D721Med (cell line): ENCODE measurements around the gene AS3MT.

Experiments used
- DNase-seq: peaks from one replicate; pipeline ENCODE4 v3.0.0; 2011; ENCODE audit warnings: low spot score; ENCODE audit not compliant: insufficient read length
- FAIRE-seq: peaks from 2 replicates; lab custom pipeline; 2011; peaks lifted over from hg19 to GRCh38; lab: Jason Lieb, UNC
- TF ChIP-seq, protein P1 (sequence below): IDR thresholded peaks from 2 replicates; pipeline ENCODE4 v1.5.1; 2012; ENCODE audit warnings: mild to moderate bottlenecking, control low read depth; ENCODE audit not compliant: insufficient read depth; ENCODE audit errors: missing control alignments

Gene AS3MT

DNA sequence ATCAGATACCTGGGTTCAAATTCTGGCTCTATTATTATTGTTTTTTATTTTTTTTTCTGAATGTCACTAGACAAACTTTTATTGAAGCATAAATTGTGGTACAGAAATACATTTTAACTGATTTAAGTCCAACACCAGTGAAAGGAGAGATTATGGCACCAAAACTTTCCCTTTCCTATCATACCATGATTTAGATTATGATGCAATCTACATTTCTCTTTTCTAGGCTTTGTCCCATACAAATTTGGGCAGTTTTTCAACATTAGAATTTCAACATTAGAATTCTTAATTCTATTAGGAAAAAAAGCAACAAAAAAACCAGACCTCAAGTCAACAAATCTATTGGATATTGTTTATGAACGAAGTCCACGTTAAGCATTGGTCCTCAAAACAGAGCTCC, 11.0 kb downstream of the AS3MT start:
- no peak for DNase-seq
- TF ChIP-seq, protein P1, sequence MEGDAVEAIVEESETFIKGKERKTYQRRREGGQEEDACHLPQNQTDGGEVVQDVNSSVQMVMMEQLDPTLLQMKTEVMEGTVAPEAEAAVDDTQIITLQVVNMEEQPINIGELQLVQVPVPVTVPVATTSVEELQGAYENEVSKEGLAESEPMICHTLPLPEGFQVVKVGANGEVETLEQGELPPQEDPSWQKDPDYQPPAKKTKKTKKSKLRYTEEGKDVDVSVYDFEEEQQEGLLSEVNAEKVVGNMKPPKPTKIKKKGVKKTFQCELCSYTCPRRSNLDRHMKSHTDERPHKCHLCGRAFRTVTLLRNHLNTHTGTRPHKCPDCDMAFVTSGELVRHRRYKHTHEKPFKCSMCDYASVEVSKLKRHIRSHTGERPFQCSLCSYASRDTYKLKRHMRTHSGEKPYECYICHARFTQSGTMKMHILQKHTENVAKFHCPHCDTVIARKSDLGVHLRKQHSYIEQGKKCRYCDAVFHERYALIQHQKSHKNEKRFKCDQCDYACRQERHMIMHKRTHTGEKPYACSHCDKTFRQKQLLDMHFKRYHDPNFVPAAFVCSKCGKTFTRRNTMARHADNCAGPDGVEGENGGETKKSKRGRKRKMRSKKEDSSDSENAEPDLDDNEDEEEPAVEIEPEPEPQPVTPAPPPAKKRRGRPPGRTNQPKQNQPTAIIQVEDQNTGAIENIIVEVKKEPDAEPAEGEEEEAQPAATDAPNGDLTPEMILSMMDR, result no peak
- no peak for FAIRE-seq

GRCh38 chr10:102888048-102888447, 18.8 kb downstream of the AS3MT start:
- FAIRE-seq (no peak), DNase-seq (no peak)
- TF ChIP-seq, protein P1, result no peak

DNA sequence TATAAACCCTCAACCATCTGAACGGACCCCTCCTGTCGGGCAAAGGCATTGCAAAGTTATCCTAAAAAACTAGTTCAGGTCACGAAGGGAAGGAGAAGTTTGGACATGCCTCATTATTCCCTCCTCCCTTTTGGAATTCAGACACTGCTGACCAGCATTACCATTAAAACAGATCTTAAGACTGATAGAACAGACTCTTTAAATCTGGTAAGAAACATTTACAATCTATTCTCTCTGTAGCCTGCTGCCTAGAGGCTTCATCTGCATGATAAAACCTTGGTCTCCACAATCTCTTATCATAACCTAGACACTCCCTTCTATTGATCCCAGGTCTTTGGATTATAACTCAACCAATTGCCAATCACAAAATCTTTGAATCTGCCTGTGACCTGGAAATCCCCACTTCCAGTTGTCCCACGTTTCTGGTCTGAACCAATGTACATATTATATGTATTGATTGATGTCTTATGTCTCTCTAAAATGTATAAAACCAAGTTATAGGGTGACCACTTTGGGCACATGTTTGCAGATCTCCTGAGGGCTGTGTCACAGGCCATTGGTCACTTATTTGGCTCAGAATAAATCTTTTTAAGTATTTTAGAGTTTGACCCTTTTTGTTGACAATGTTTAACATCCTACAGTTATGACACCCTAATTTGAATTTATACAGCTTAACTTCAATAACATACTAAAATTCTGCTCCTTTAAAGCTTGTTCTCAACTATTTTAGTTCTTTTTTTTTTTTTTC, 25.4 kb downstream of the AS3MT start:
- TF ChIP-seq, protein P1, result no peak
- no peak for FAIRE-seq

DNA sequence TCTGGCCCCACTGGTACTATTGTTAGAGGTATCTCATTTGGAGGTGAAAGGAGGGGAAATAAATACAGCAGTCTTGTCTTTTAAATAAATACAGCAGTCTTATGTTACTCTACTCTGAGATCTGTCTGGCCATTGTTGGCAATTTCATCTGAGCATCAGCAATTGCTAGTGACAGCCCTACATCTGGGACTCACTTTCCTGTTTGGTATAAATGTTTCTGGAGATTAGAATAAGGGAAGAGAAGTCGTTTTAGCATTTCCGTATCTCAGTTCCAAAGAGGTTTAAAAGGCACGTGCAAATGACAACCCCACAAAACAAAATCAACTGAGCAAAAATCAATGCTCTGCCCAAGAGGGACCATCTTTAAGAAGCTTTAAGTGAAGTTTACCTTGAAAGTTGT, 30.7 kb downstream of the AS3MT start:
- TF ChIP-seq, protein P1, result no peak
- FAIRE-seq, result no peak
- DNase-seq, result no peak

More for the DNA sequence above, 25.4 kb downstream of the AS3MT start:
- DNase-seq, result no peak

DNA sequence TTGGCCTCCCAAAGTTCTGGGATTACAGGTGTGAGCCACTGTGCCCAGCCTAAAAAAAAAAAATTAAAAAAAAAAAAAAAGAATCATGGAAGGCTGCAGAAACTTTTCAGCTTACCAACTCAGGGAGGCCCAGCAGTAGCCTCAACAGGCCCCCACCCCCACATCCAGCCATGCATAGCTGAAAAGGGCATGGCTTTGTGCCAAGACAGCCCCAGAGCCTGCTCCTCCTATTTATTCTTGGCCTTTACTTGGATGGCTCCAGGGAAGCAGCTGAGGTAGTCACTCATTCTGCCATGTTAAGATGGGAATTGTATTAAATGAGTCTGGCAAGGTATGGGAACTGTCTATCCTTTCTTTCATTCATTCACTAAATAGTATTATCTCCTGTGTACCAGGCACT, 35.1 kb downstream of the AS3MT start:
- DNase-seq (no peak), FAIRE-seq (no peak)
- TF ChIP-seq, protein P1, result no peak

- FAIRE-seq (no peak), DNase-seq (no peak)
- TF ChIP-seq, protein P1, result no peak
These were observed 37.2 kb downstream of the AS3MT start for GRCh38 chr10:102906507-102906906.

DNA sequence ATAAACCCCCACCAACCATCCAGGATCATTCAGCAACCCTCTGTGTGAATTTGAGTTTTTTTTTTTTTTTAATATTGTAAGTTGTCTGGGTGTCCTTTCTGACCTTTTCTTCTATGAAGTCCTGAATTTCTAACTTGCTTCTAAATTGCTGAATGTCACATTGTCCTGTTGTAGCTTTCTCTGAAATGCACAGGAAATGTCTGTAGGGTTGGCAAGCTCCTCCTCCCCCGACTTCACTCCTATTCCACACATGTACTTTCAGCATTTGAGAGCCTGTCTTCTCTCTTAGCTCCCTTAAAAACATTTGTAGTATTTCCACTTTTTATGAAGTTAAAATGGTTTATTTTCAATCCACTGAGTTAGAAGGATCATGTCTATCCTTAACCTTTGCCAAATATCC, 45.5 kb downstream of the AS3MT start:
- TF ChIP-seq, protein P1, result no peak
- DNase-seq, result no peak

More for the DNA sequence above, 45.5 kb downstream of the AS3MT start:
- no peak for FAIRE-seq
